CD14-positive monocyte (primary cell): ENCODE measurements around the gene WNT16. TPM values are rescaled to one million over a fixed set of nuclear protein-coding genes. Genes with fewer than 3 reads are reported as not detected.

Experiments used
- DNase-seq, 3 donors: peaks; one replicate each; pipeline ENCODE4 v3.0.0-alpha.2; 2011 to 2022
- H2AFZ ChIP-seq: 2 replicates; pipeline ENCODE4 v1.6.0; 2012; ENCODE audit warnings: mild to moderate bottlenecking, low read depth, low read length, inconsistent platforms; ENCODE audit not compliant: insufficient read depth, poor library complexity, severe bottlenecking
- H3K27ac ChIP-seq, 2 donors: 1 replicate in 1 of 2; 2 replicates in 1 of 2; pipeline ENCODE4 v1.5.1; 2012 to 2013; ENCODE audit warnings: low read length in 2 of 2, control low read depth in 1 of 2, inconsistent platforms in 1 of 2, low read depth in 1 of 2, mild to moderate bottlenecking in 1 of 2
- H3K27me3 ChIP-seq, 2 donors: one replicate each; pipeline versions ENCODE4 v1.6.0 to v1.6.1; 2011 to 2013; ENCODE audit warnings: low read length in 2 of 2; ENCODE audit not compliant: control insufficient read depth in 2 of 2, insufficient read depth in 2 of 2
- H3K36me3 ChIP-seq, 2 donors: replicated peaks in 1 of 2; 1 replicate in 1 of 2; 2 replicates in 1 of 2; pipeline versions ENCODE4 v1.5.1 to v1.6.1; 2012 to 2013; ENCODE audit warnings: low read length in 2 of 2, control low read depth in 1 of 2, inconsistent platforms in 1 of 2, mild to moderate bottlenecking in 1 of 2; ENCODE audit not compliant: insufficient read depth in 2 of 2, control insufficient read depth in 1 of 2
- H3K4me1 ChIP-seq, 2 donors: 1 replicate in 1 of 2; 2 replicates in 1 of 2; pipeline versions ENCODE4 v1.5.1 to v1.6.1; 2012 to 2013; ENCODE audit warnings: low read length in 2 of 2, control low read depth in 1 of 2, inconsistent platforms in 1 of 2, mild to moderate bottlenecking in 1 of 2, moderate library complexity in 1 of 2; ENCODE audit not compliant: insufficient read depth in 2 of 2, control insufficient read depth in 1 of 2
- H3K4me2 ChIP-seq: replicated peaks from 2 replicates; pipeline ENCODE3; 2012; ENCODE audit warnings: low read length, moderate library complexity, mild to moderate bottlenecking; ENCODE audit not compliant: poor library complexity, severe bottlenecking; ENCODE audit errors: extremely low read depth
- H3K4me3 ChIP-seq, 3 experiments: fragments of 200-600 bp in 1 of 3; sonication (generic) in 1 of 3; replicated peaks in 1 of 3; 1 replicate in 2 of 3; 2 replicates in 1 of 3; pipeline ENCODE4 v1.5.1; 2011 to 2013; ENCODE audit warnings: low read length in 3 of 3, mild to moderate bottlenecking in 3 of 3, control low read depth in 2 of 3, low read depth in 2 of 3, inconsistent platforms in 1 of 3, moderate library complexity in 1 of 3
- H3K79me2 ChIP-seq: 2 replicates; pipeline ENCODE4 v1.6.0; 2012; ENCODE audit warnings: mild to moderate bottlenecking, control low read depth, inconsistent platforms, low read length, moderate library complexity; ENCODE audit not compliant: insufficient read depth
- H3K9ac ChIP-seq: 2 replicates; pipeline ENCODE4 v1.6.0; 2017; ENCODE audit warnings: low read length, mild to moderate bottlenecking; ENCODE audit not compliant: insufficient read depth, poor library complexity, severe bottlenecking
- H3K9me3 ChIP-seq, 2 donors: replicated peaks in 1 of 2; 1 replicate in 1 of 2; 2 replicates in 1 of 2; pipeline versions ENCODE4 v1.5.1 to v1.6.1; 2012 to 2013; ENCODE audit warnings: low read length in 2 of 2, control low read depth in 1 of 2; ENCODE audit not compliant: control insufficient read depth in 1 of 2, insufficient read depth in 1 of 2
- H4K20me1 ChIP-seq: 2 replicates; pipeline ENCODE4 v1.6.0; 2012; ENCODE audit warnings: mild to moderate bottlenecking, low read length, control low read depth, moderate library complexity; ENCODE audit not compliant: insufficient read depth
- H3K27ac Mint-ChIP-seq, 7 donors: one replicate each; pipeline ENCODE4 v1.8.0; 2020; ENCODE audit warnings: mild to moderate bottlenecking in 7 of 7, mixed read lengths in 7 of 7, moderate library complexity in 6 of 7, inconsistent platforms in 2 of 7
- H3K27me3 Mint-ChIP-seq, 3 donors: one replicate each; pipeline ENCODE4 v1.8.0; 2021 to 2022; ENCODE audit warnings: low read depth in 3 of 3, mild to moderate bottlenecking in 3 of 3, mixed read lengths in 3 of 3, moderate library complexity in 3 of 3, inconsistent platforms in 1 of 3
- H3K36me3 Mint-ChIP-seq, 2 donors: one replicate each; pipeline ENCODE4 v1.8.0; 2020; ENCODE audit warnings: mixed read lengths in 2 of 2, inconsistent platforms in 1 of 2, mild to moderate bottlenecking in 1 of 2
- H3K4me1 Mint-ChIP-seq: one replicate; pipeline ENCODE4 v1.8.0; 2020; ENCODE audit warnings: mild to moderate bottlenecking, mixed read lengths
- H3K4me3 Mint-ChIP-seq, 2 donors: one replicate each; pipeline ENCODE4 v1.8.0; 2020; ENCODE audit warnings: mild to moderate bottlenecking in 2 of 2, mixed read lengths in 2 of 2, moderate library complexity in 1 of 2
- H3K9me3 Mint-ChIP-seq, 7 donors: one replicate each; pipeline ENCODE4 v1.8.0; 2020 to 2022; ENCODE audit warnings: mixed read lengths in 7 of 7, mild to moderate bottlenecking in 6 of 7, moderate library complexity in 6 of 7, inconsistent platforms in 2 of 7
- WGBS: methylation state at CpG from one replicate; pipeline ENCODE4 v1.1.5; 2013; ENCODE audit warnings: missing lambda C conversion rate; ENCODE audit not compliant: insufficient coverage; 5-methylcytosine and 5-hydroxymethylcytosine counted together
- intact Hi-C, 2 donors: fragments of 100-400 bp; cut with micrococcal nuclease; formaldehyde crosslinking; loops; one replicate each; pipeline versions ENCODE4 v1.15.0 to v1.15.1; 2023
- polyA plus RNA-seq, 3 donors: library from polyadenylated mRNA; depleted of rRNA in 1 of 3; unstranded in 2 of 3; stranded (reverse) in 1 of 3; fragments of 300-500 nt in 2 of 3; fragments of >200 nt in 1 of 3; fragmentation: Illumina TruSeq in 2 of 3; gene quantifications; 1 replicate in 2 of 3; 2 replicates in 1 of 3; pipeline ENCODE4 v1.2.3, GENCODE V29; 2012 to 2021
- TF ChIP-seq, protein P1 (sequence below): fragments of 200-600 bp; IDR thresholded peaks from one replicate; pipeline ENCODE4 v1.8.0; 2022; ENCODE audit warnings: antibody characterized with exemption, mild to moderate bottlenecking

WNT16 gene
- polyA plus RNA-seq, 3 donors, result 0.05 TPM; not detected in 2

- Mint-ChIP-seq H3K27ac (no peak overlapping the region), H3K27me3 (peaks cover 52 to 62% (median 55%) of the 10 kb centered on the region in 3 donors), H3K9me3 (peaks cover 0 to 15% (median 4%) of the 10 kb centered on the region in 7 donors), H3K4me1 (peaks cover 12% of the 10 kb centered on the region), H3K36me3 (no peaks in the 10 kb centered on the region), H3K4me3 (peak overlapping the region in 1 of 2 donors; percentile 58)
- Histone ChIP-seq H4K20me1 (no peaks in the 10 kb centered on the region), H3K4me3 (no peak overlapping the region), H3K27me3 (peaks cover 50 to 61% of the 10 kb centered on the region in 2 donors), H3K27ac (no peak overlapping the region), H3K79me2 (no peaks in the 10 kb centered on the region), H3K9ac (no peak overlapping the region), H3K36me3 (no peaks in the 10 kb centered on the region), H2AFZ (no peak overlapping the region), H3K4me1 (no peaks in the 10 kb centered on the region), H3K4me2 (no peak overlapping the region), H3K9me3 (peaks cover 4 to 10% of the 10 kb centered on the region in 2 donors)
- DNase-seq, result no peak
- intact Hi-C loops, result no loop called here
- TF ChIP-seq, protein P1, sequence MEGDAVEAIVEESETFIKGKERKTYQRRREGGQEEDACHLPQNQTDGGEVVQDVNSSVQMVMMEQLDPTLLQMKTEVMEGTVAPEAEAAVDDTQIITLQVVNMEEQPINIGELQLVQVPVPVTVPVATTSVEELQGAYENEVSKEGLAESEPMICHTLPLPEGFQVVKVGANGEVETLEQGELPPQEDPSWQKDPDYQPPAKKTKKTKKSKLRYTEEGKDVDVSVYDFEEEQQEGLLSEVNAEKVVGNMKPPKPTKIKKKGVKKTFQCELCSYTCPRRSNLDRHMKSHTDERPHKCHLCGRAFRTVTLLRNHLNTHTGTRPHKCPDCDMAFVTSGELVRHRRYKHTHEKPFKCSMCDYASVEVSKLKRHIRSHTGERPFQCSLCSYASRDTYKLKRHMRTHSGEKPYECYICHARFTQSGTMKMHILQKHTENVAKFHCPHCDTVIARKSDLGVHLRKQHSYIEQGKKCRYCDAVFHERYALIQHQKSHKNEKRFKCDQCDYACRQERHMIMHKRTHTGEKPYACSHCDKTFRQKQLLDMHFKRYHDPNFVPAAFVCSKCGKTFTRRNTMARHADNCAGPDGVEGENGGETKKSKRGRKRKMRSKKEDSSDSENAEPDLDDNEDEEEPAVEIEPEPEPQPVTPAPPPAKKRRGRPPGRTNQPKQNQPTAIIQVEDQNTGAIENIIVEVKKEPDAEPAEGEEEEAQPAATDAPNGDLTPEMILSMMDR, result no peak
- WGBS, result 94% methylated on average over 2 of the region's 5 CpGs
These were observed 1.1 kb upstream of the WNT16 start for GRCh38 chr7:121327671-121328070.

DNA sequence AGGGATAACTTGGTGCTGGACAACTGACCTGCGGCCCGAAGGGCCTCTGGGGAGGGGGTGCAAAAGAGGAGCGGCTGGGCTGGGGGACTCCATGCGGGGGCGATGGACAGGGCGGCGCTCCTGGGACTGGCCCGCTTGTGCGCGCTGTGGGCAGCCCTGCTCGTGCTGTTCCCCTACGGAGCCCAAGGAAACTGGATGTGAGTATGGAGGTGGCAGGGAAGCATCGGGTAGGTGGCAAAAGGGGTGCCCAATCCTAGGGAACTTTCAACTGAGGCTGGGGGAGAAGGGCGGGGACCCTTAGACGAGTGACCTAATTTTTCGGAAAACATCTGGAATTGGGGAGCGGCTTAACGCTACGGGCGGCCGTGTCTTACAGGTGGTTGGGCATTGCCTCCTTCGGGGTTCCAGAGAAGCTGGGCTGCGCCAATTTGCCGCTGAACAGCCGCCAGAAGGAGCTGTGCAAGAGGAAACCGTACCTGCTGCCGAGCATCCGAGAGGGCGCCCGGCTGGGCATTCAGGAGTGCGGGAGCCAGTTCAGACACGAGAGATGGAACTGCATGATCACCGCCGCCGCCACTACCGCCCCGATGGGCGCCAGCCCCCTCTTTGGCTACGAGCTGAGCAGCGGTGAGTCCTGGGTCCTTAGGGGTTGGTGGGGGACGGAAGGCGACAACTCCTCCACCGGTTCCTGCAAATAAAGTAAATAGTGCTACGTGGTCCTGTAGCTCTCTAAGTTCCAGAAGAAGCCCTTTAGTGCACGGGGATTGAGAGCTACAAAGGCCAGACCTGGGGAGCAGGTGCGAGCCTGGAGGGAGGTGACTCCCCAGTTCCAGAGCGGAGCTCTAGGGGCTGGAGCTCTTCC lies 622 bp downstream of the WNT16 start:
- Histone ChIP-seq H4K20me1 (no peaks in the 10 kb centered on the region), H3K4me2 (no peak overlapping the region), H2AFZ (no peak overlapping the region), H3K9me3 (peaks cover 4 to 10% of the 10 kb centered on the region in 2 donors), H3K4me3 (no peak overlapping the region), H3K79me2 (no peaks in the 10 kb centered on the region), H3K4me1 (no peaks in the 10 kb centered on the region), H3K27me3 (peaks cover 52 to 62% of the 10 kb centered on the region in 2 donors), H3K36me3 (no peaks in the 10 kb centered on the region), H3K9ac (no peak overlapping the region), H3K27ac (no peak overlapping the region)
- Mint-ChIP-seq H3K36me3 (no peaks in the 10 kb centered on the region), H3K27ac (no peak overlapping the region), H3K27me3 (peaks cover 49 to 61% (median 54%) of the 10 kb centered on the region in 3 donors), H3K9me3 (peaks cover 0 to 15% (median 4%) of the 10 kb centered on the region in 7 donors), H3K4me1 (peaks cover 12% of the 10 kb centered on the region), H3K4me3 (peak overlapping the region; percentile 60 to 82)
- DNase-seq, result no peak
- WGBS, result 5% methylated on average over 39 of the region's 47 CpGs
- intact Hi-C loops, result no loop called here
- TF ChIP-seq, protein P1, result no peak
